GM23248 (cell line): ENCODE measurements around the gene SLC2A5. TPM values are rescaled to one million over a fixed set of nuclear protein-coding genes. Genes with fewer than 3 reads are reported as not detected.

ENCODE experiments used
- DNase-seq: peaks from one replicate; pipeline ENCODE4 v3.0.0-alpha.2; 2015
- H2AFZ ChIP-seq: fragments of 200-600 bp; sonication (generic); 2 replicates; pipeline ENCODE4 v1.6.1; 2016; ENCODE audit warnings: antibody characterized with exemption
- H3F3A ChIP-seq: fragments of 200-600 bp; sonication (generic); 2 replicates; pipeline ENCODE4 v1.6.1; 2016; ENCODE audit warnings: mild to moderate bottlenecking, antibody characterized with exemption, mixed run types; ENCODE audit not compliant: insufficient read depth
- H3K27ac ChIP-seq: fragments of 200-600 bp; sonication (generic); 2 replicates; pipeline ENCODE4 v1.5.1; 2016; ENCODE audit warnings: mild to moderate bottlenecking
- H3K27me3 ChIP-seq: fragments of 200-600 bp; sonication (generic); replicated peaks from 2 replicates; pipeline ENCODE4 v1.6.1; 2016; ENCODE audit warnings: mild to moderate bottlenecking; ENCODE audit not compliant: insufficient read depth
- H3K36me3 ChIP-seq: fragments of 200-600 bp; sonication (generic); 2 replicates; pipeline ENCODE4 v1.6.1; 2016; ENCODE audit warnings: low read depth, mild to moderate bottlenecking
- H3K4me1 ChIP-seq: fragments of 200-600 bp; sonication (generic); 2 replicates; pipeline ENCODE4 v1.6.1; 2016; ENCODE audit warnings: mild to moderate bottlenecking; ENCODE audit not compliant: insufficient read depth
- H3K4me2 ChIP-seq: fragments of 200-600 bp; sonication (generic); one replicate; pipeline ENCODE4 v1.6.1; 2016; ENCODE audit warnings: mild to moderate bottlenecking; ENCODE audit not compliant: unreplicated experiment
- H3K4me3 ChIP-seq: fragments of 200-600 bp; sonication (generic); 2 replicates; pipeline ENCODE4 v1.5.1; 2016; ENCODE audit warnings: mild to moderate bottlenecking
- H3K79me2 ChIP-seq: fragments of 200-600 bp; sonication (generic); 2 replicates; pipeline ENCODE4 v1.6.1; 2016; ENCODE audit warnings: mild to moderate bottlenecking; ENCODE audit not compliant: insufficient read depth
- H3K9ac ChIP-seq: fragments of 200-600 bp; sonication (generic); 2 replicates; pipeline ENCODE4 v1.6.1; 2016; ENCODE audit warnings: mild to moderate bottlenecking
- H3K9me2 ChIP-seq: fragments of 200-600 bp; sonication (generic); 2 replicates; pipeline ENCODE4 v1.6.1; 2016; ENCODE audit warnings: mixed run types, mild to moderate bottlenecking, moderate library complexity; ENCODE audit not compliant: insufficient read depth
- H3K9me3 ChIP-seq: fragments of 200-600 bp; sonication (generic); one replicate; pipeline ENCODE4 v1.6.1; 2017; ENCODE audit warnings: low read depth
- H4K20me1 ChIP-seq: fragments of 200-600 bp; sonication (generic); 2 replicates; pipeline ENCODE4 v1.6.0; 2016; ENCODE audit not compliant: insufficient read depth
- EZH2 ChIP-seq: fragments of 200-600 bp; sonication (generic); IDR thresholded peaks from 2 replicates; pipeline ENCODE4 v1.6.1; 2018; ENCODE audit warnings: antibody characterized with exemption, mild to moderate bottlenecking; ENCODE audit not compliant: insufficient read depth, poor library complexity, severe bottlenecking
- EZH2phosphoT487 ChIP-seq: fragments of 200-600 bp; sonication (generic); IDR thresholded peaks from 2 replicates; pipeline ENCODE4 v1.6.1; 2018; ENCODE audit warnings: antibody characterized with exemption, moderate library complexity, mild to moderate bottlenecking, low read depth; ENCODE audit not compliant: insufficient read depth
- WGBS, 2 experiments: methylation state at CpG; one replicate each; pipeline ENCODE4 v1.1.6; 2015 to 2017; ENCODE audit warnings: low lambda C conversion rate in 2 of 2, low coverage in 1 of 2; ENCODE audit errors: missing lambda C conversion rate in 2 of 2; 5-methylcytosine and 5-hydroxymethylcytosine counted together
- in situ Hi-C: fragments of 300-500 bp; cut with MboI; formaldehyde crosslinking; loops from 2 replicates; pipeline ENCODE4 v1.15.0; 2020
- polyA plus RNA-seq: library from polyadenylated mRNA; unstranded; fragments of >200 nt; fragmentation: Nextera tagmentation; extraction: Ambion mirVana; gene quantifications from 2 replicates; pipeline ENCODE4 v1.2.1, GENCODE V29; 2016
- total RNA-seq: library from RNA; depleted of rRNA; stranded (reverse); fragments of >200 nt; shearing (Covaris generic); gene quantifications from 2 replicates; pipeline ENCODE4 v1.2.3, GENCODE V29; 2014

Gene SLC2A5
- total and polyA plus RNA-seq, 2 experiments from 2014 or later = 0.29 to 0.54 TPM

DNA sequence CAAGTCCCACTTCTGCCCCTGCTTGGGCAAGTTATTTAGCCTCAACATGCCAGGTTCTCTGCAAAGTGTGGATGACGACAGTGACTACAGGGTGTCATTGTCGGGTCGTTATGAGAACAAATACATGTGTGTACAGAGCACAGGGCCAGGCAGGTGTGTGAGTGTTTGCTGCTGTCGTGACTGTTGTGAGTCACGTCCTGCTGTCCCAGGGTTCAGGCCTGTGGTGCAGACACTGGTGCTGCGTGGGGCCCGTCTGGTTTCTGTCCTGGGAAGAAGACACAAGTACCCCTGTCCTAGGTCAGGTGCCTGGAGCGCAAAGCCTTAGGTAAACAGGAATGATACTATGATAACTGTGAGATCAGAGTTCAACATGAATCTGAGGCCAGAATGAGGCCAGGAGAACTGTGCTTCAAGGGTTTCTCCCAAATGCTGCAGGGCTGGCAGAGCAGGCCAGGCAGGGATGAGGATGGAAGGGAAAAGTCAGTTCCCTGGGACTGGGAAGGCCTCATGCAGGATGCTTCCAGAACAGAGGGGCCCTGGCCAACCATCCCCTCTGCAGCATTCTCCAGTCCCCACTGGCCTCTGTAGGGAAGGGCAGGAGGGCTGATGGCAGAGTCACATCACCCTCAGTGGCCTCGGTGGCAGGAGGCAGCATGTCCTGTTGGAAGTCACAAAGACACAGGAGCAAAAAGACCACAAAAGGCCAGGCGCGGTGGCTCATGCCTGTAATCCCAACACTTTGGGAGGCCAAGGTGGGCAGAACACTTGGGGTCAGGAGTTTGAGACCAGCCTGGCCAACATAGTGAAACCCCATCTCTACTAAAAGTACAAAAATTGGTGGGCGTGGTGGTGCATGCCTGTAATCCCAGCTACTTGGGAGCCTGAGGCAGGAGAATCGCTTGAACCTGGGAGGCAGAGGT lies 43.8 kb upstream of the SLC2A5 start:
- in situ Hi-C loops = no loop called here
- H3K79me2 ChIP-seq = no peaks in the 10 kb centered on the region

DNA sequence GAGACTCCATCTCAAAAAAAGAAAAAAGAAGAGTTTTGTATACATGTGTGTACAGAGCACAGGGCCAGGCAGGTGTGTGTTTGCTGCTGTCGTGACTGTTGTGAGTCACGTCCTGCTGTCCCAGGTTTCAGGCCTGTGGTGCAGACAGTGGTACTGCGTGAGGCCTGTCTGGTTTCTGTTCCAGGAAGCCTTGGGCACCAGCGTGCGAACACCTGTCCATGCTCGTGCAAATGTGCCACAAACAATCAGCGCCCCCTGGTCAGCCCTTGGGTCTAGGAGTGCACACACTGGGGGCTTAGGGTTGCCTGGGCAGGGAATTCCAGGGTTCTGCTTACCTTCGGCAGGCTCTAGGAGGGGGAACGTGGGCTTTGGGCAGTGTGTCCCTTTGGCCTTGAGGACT lies 42.5 kb upstream of the SLC2A5 start:
- Histone ChIP-seq H3K27ac (no peak overlapping the region), H3K27me3 (no peaks in the 10 kb centered on the region), H3K4me3 (no peak overlapping the region), H2AFZ (no peak overlapping the region), H3K4me2 (no peak overlapping the region), H3F3A (peaks cover 6% of the 10 kb centered on the region; the same call in 1 of the 2 replicates), H3K9me2 (no peaks in the 10 kb centered on the region), H3K9me3 (no peaks in the 10 kb centered on the region), H3K79me2 (no peaks in the 10 kb centered on the region), H3K9ac (no peak overlapping the region), H3K36me3 (no peaks in the 10 kb centered on the region), H4K20me1 (no peaks in the 10 kb centered on the region), H3K4me1 (0 out of 2 replicates have a peak, but pooled peaks cover 3% of the 10 kb centered on the region)
- in situ Hi-C loops = no loop called here
- no peak for DNase-seq
- WGBS, 2 experiments = 94 to 95% methylated on average over 9 of the region's 9 CpGs
- TF ChIP-seq EZH2 (no peak), EZH2phosphoT487 (no peak)

More for the DNA sequence above, 43.8 kb upstream of the SLC2A5 start:
- Histone ChIP-seq H3K9me2 (no peaks in the 10 kb centered on the region), H3K4me1 (0 out of 2 replicates have a peak, but pooled peaks cover 3% of the 10 kb centered on the region), H3K27ac (no peak overlapping the region), H3K9me3 (no peaks in the 10 kb centered on the region), H3K4me2 (no peak overlapping the region), H3K36me3 (no peaks in the 10 kb centered on the region), H4K20me1 (no peaks in the 10 kb centered on the region), H3K9ac (no peak overlapping the region), H3K27me3 (no peaks in the 10 kb centered on the region), H3K4me3 (no peak overlapping the region), H3F3A (peaks cover 6% of the 10 kb centered on the region; the same call in 1 of the 2 replicates), H2AFZ (no peak overlapping the region)
- no peak for TF ChIP-seq EZH2phosphoT487
- no peak for TF ChIP-seq EZH2
- 92 to 95% methylated on average over 13 of the region's 13 CpGs for whole genome bisulfite sequencing, 2 experiments
- DNase-seq = no peak

DNA sequence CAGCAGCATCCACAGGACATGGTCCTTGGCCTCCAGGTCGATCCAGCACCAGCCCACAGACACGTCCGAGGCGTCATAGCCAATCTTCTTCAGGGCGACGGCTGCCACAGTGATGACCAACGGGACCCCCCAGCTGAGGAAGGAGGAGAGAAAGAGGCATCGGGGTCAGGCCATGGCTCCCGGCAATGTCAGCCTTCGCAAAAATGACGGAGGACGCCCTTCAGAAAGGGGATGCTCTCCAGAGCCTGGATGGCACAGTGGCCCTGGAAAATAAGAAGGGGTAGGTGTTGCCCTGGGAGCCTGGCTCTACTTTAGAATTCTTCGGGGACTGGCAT lies 41.9 kb upstream of the SLC2A5 start:
- no peak overlapping the region for H3K9ac ChIP-seq
- H3K27ac ChIP-seq = no peak overlapping the region
- H4K20me1 ChIP-seq = no peaks in the 10 kb centered on the region
- H3K27me3 ChIP-seq = no peaks in the 10 kb centered on the region
- no peak for DNase-seq
- no peak overlapping the region for H3K4me3 ChIP-seq
- no peak overlapping the region for H2AFZ ChIP-seq
- TF ChIP-seq EZH2 = no peak
- H3K4me2 ChIP-seq = no peak overlapping the region
- H3K4me1 ChIP-seq = 0 out of 2 replicates have a peak, but pooled peaks cover 3% of the 10 kb centered on the region
- H3K9me2 ChIP-seq = no peaks in the 10 kb centered on the region
- no peaks in the 10 kb centered on the region for H3K79me2 ChIP-seq
- in situ Hi-C loops = no loop called here
- peaks cover 6% of the 10 kb centered on the region; the same call in 1 of the 2 replicates for H3F3A ChIP-seq
- 87 to 92% methylated on average over 13 of the region's 13 CpGs for WGBS, 2 experiments
- H3K9me3 ChIP-seq = no peaks in the 10 kb centered on the region
- no peaks in the 10 kb centered on the region for H3K36me3 ChIP-seq

DNA sequence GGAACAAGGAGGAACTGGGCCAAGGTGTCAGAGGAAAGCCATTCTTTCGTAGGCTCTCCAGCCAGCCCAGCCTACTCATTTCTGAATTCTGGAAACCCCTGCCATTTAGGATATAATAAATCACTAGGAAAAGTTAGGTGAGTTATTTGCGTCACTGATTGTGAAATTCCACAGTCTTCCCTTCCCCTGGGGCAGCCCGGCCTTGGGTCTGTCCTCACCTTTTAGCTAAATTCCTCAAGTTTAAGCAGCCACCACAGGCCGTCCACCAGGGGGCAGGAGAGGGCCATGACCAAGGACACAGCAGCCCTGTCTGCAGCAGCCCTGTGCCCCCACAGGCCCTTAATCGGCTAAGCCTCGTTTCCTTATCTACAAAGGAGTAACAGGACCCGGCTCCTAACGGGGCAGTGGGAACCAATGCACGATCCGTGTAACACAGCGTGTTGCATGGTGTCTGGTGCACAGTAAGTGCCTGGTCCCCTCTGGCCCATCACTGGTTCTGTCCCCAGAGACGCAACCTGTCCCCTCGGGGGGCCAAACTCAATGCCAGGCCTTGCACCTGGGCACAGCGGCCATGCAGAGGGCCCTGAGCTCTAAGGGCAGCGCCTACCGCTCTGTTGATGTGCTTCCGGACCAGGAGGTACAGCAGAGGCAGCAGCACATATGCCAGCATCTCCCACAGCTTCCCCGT lies 41.4 kb upstream of the SLC2A5 start:
- no peaks in the 10 kb centered on the region for H4K20me1 ChIP-seq
- WGBS, 2 experiments = 25 to 28% methylated on average over 17 to 18 of the region's 18 CpGs
- no peaks in the 10 kb centered on the region for H3K36me3 ChIP-seq

More for the DNA sequence above, 41.4 kb upstream of the SLC2A5 start:
- 0 out of 2 replicates have a peak, but pooled peaks cover 3% of the 10 kb centered on the region for H3K4me1 ChIP-seq
- no peaks in the 10 kb centered on the region for H3K79me2 ChIP-seq
- peaks cover 6% of the 10 kb centered on the region; the same call in 1 of the 2 replicates for H3F3A ChIP-seq
- TF ChIP-seq EZH2phosphoT487 = no peak
- TF ChIP-seq EZH2 = no peak
- H3K4me3 ChIP-seq = no peak overlapping the region
- H3K27me3 ChIP-seq = no peaks in the 10 kb centered on the region
- DNase-seq = peak; percentile 82
- no peak overlapping the region for H3K9ac ChIP-seq
- H3K9me2 ChIP-seq = no peaks in the 10 kb centered on the region
- in situ Hi-C loops = no loop called here
- H3K9me3 ChIP-seq = no peaks in the 10 kb centered on the region
- H2AFZ ChIP-seq = no peak overlapping the region
- no peak overlapping the region for H3K4me2 ChIP-seq
- no peak overlapping the region for H3K27ac ChIP-seq
